ENCODE data around the gene AGPAT3.

DNA sequence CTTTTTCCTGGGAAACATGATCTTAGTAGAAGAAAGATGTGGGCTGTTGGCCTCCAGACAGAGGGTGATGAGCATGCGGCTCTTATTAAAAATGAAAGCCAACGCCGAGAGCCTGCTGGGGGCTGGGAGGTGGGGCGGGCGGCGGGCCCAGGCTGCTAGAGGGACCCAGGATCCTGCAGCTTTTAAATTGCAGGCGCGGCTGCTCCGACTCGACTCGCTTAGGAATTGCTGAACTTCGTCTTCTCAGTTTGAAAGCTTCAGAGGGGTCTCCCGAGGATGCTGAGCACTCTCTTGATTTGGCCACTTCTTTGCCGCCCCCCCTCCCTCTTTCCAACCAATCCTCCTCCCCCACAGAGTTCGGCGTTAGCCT, 1.2 kb downstream of the AGPAT3 start:
- TF ChIP-seq EP300 (IDR thresholded peaks at IDR 0.05), result no peak
- TF ChIP-seq, protein P1, sequence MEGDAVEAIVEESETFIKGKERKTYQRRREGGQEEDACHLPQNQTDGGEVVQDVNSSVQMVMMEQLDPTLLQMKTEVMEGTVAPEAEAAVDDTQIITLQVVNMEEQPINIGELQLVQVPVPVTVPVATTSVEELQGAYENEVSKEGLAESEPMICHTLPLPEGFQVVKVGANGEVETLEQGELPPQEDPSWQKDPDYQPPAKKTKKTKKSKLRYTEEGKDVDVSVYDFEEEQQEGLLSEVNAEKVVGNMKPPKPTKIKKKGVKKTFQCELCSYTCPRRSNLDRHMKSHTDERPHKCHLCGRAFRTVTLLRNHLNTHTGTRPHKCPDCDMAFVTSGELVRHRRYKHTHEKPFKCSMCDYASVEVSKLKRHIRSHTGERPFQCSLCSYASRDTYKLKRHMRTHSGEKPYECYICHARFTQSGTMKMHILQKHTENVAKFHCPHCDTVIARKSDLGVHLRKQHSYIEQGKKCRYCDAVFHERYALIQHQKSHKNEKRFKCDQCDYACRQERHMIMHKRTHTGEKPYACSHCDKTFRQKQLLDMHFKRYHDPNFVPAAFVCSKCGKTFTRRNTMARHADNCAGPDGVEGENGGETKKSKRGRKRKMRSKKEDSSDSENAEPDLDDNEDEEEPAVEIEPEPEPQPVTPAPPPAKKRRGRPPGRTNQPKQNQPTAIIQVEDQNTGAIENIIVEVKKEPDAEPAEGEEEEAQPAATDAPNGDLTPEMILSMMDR (IDR thresholded peaks at IDR 0.05), result no peak

All from ovary (tissue), 3 donors.